GM12891 (cell line): Measurements from ENCODE around the gene RTL1.

Experiments used
- POLR2A ChIP-seq: IDR thresholded peaks from 2 replicates; pipeline ENCODE4 v1.6.1; 2011; ENCODE audit warnings: low read depth, low read length, control low read depth
- POLR2AphosphoS5 ChIP-seq: IDR thresholded peaks from 2 replicates; pipeline ENCODE4 v1.6.1; 2011; ENCODE audit warnings: low read depth, low read length, control low read depth
- POU2F2 ChIP-seq: IDR thresholded peaks from 2 replicates; pipeline ENCODE4 v1.6.1; 2011; ENCODE audit warnings: low read depth, mild to moderate bottlenecking, control low read depth, low read length, moderate library complexity
- SPI1 ChIP-seq: IDR thresholded peaks from 2 replicates; pipeline ENCODE4 v1.6.1; 2011; ENCODE audit warnings: low read depth, low read length, control low read depth
- TAF1 ChIP-seq: IDR thresholded peaks from 2 replicates; pipeline ENCODE4 v1.6.1; 2011; ENCODE audit warnings: low read depth, low read length, control low read depth

GRCh38 chr14:100883789-100884101 is 19.8 kb downstream of the RTL1 start:
- TF ChIP-seq POLR2AphosphoS5 (no peak), POLR2A (no peak), POU2F2 (no peak), TAF1 (no peak), SPI1 (no peak)
